H1 (cell line): ENCODE measurements around the gene UBE4A. TPM values are rescaled to one million over a fixed set of nuclear protein-coding genes. Genes with fewer than 3 reads are reported as not detected.
A peak's percentile ranks its signal among the peaks of the same experiment; 100 is the strongest.

Source experiments
- CTCF ChIA-PET: fragments of 300-600 bp; sonication (Branson Sonifier 250); formaldehyde crosslinking; loops from one replicate; lab custom pipeline; 2021; ENCODE audit not compliant: partially characterized antibody; lab: Charles Lee
- POLR2A ChIA-PET: fragments of 300-600 bp; sonication (Branson Sonifier 250); formaldehyde crosslinking; loops from one replicate; lab custom pipeline; 2021; ENCODE audit warnings: inconsistent platforms; ENCODE audit not compliant: partially characterized antibody; lab: Charles Lee
- DNase-seq, 2 experiments: peaks; one replicate each; pipeline versions ENCODE4 v3.0.0 to v3.0.0-alpha.2; 2010 to 2022; ENCODE audit warnings: low spot score in 2 of 2, low read depth in 1 of 2, mixed read lengths in 1 of 2
- FAIRE-seq: peaks from 2 replicates; lab custom pipeline; 2011; peaks lifted over from hg19 to GRCh38; lab: Jason Lieb, UNC
- H2AFZ ChIP-seq: 2 replicates; pipeline ENCODE4 v1.8.1; 2012; ENCODE audit warnings: low read length, inconsistent platforms
- H2AK5ac ChIP-seq: 2 replicates; pipeline ENCODE4 v1.6.1; 2013; ENCODE audit warnings: low read depth, low read length
- H2BK120ac ChIP-seq: replicated peaks from 2 replicates; pipeline ENCODE3; 2013; ENCODE audit warnings: low read depth, low read length, inconsistent platforms
- H2BK12ac ChIP-seq: 2 replicates; pipeline ENCODE4 v1.6.1; 2013; ENCODE audit warnings: low read depth, low read length
- H2BK15ac ChIP-seq: 2 replicates; pipeline ENCODE4 v1.6.1; 2013; ENCODE audit warnings: low read length
- H2BK20ac ChIP-seq: 2 replicates; pipeline ENCODE4 v1.6.1; 2013; ENCODE audit warnings: low read length
- H2BK5ac ChIP-seq: 2 replicates; pipeline ENCODE4 v1.6.1; 2013; ENCODE audit warnings: low read depth, low read length
- H3K14ac ChIP-seq: 2 replicates; pipeline ENCODE4 v1.6.1; 2013; ENCODE audit warnings: inconsistent platforms; ENCODE audit not compliant: insufficient read length
- H3K18ac ChIP-seq: 2 replicates; pipeline ENCODE4 v1.6.1; 2013; ENCODE audit warnings: low read length; ENCODE audit errors: extremely low read depth
- H3K23ac ChIP-seq: 2 replicates; pipeline ENCODE4 v1.6.1; 2013; ENCODE audit warnings: inconsistent platforms; ENCODE audit not compliant: insufficient read length
- H3K23me2 ChIP-seq: 2 replicates; pipeline ENCODE4 v1.6.1; 2013; ENCODE audit warnings: low read depth, low read length
- H3K27ac ChIP-seq: 2 replicates; pipeline ENCODE4 v1.6.1; 2011; ENCODE audit warnings: low read depth, low read length, inconsistent platforms
- H3K27me3 ChIP-seq, 4 experiments: replicated peaks in 1 of 4; 1 replicate in 1 of 4; 2 replicates in 3 of 4; pipeline versions ENCODE4 v1.6.1 to v1.8.1; 2011 to 2013; ENCODE audit warnings: low read length in 3 of 4, mild to moderate bottlenecking in 3 of 4, inconsistent platforms in 2 of 4, mixed read lengths in 2 of 4, moderate library complexity in 1 of 4; ENCODE audit not compliant: control insufficient read depth in 3 of 4, insufficient read depth in 3 of 4; ENCODE audit errors: extremely low read depth in 1 of 4
- H3K36me3 ChIP-seq, 4 experiments: 2 replicates each; pipeline versions ENCODE4 v1.6.1 to v1.8.1; 2011 to 2013; ENCODE audit warnings: mild to moderate bottlenecking in 4 of 4, low read length in 3 of 4, moderate library complexity in 2 of 4, control low read depth in 1 of 4, inconsistent platforms in 1 of 4; ENCODE audit not compliant: insufficient read depth in 4 of 4, control insufficient read depth in 2 of 4
- H3K4ac ChIP-seq: replicated peaks from 2 replicates; pipeline ENCODE3; 2013; ENCODE audit warnings: low read length, low read depth, mixed read lengths, inconsistent platforms; ENCODE audit not compliant: insufficient read length
- H3K4me1 ChIP-seq, 4 experiments: replicated peaks in 1 of 4; 1 replicate in 1 of 4; 2 replicates in 3 of 4; pipeline versions ENCODE4 v1.6.1 to v1.8.1; 2011 to 2013; ENCODE audit warnings: low read length in 3 of 4, inconsistent platforms in 2 of 4, mixed read lengths in 1 of 4; ENCODE audit not compliant: insufficient read depth in 4 of 4, control insufficient read depth in 3 of 4
- H3K4me2 ChIP-seq, 2 experiments: 2 replicates each; pipeline versions ENCODE4 v1.6.1 to v1.8.1; 2011 to 2013; ENCODE audit warnings: low read depth in 2 of 2, low read length in 2 of 2, control low read depth in 1 of 2, inconsistent platforms in 1 of 2, mild to moderate bottlenecking in 1 of 2; ENCODE audit not compliant: insufficient read depth in 1 of 2
- H3K4me3 ChIP-seq, 4 experiments: fragments of 200-600, 300-600 bp in 1 of 4; sonication (generic), shearing (Covaris generic), sonication (Bioruptor Twin) in 1 of 4; 2 replicates each; pipeline versions ENCODE4 v1.5.1 to v1.8.1; 2011 to 2016; ENCODE audit warnings: low read length in 4 of 4, low read depth in 3 of 4, control low read depth in 2 of 4, inconsistent platforms in 2 of 4, mild to moderate bottlenecking in 2 of 4, mixed read lengths in 1 of 4, moderate library complexity in 1 of 4; ENCODE audit not compliant: insufficient read depth in 2 of 4; ENCODE audit errors: extremely low read depth in 1 of 4
- H3K56ac ChIP-seq: replicated peaks from 2 replicates; pipeline ENCODE3; 2013; ENCODE audit warnings: low read depth, mild to moderate bottlenecking, mixed read lengths, low read length, inconsistent platforms; ENCODE audit not compliant: insufficient read length
- H3K79me1 ChIP-seq: 2 replicates; pipeline ENCODE4 v1.6.1; 2013; ENCODE audit warnings: low read depth, low read length, control low read depth
- H3K79me2 ChIP-seq, 2 experiments: 2 replicates each; pipeline versions ENCODE4 v1.6.1 to v1.8.1; 2012 to 2013; ENCODE audit warnings: low read length in 2 of 2, mild to moderate bottlenecking in 2 of 2, inconsistent platforms in 1 of 2; ENCODE audit not compliant: insufficient read depth in 2 of 2, control insufficient read depth in 1 of 2
- H3K9ac ChIP-seq, 4 experiments: replicated peaks in 1 of 4; 1 replicate in 1 of 4; 2 replicates in 3 of 4; pipeline versions ENCODE4 v1.6.1 to v1.8.1; 2011 to 2013; ENCODE audit warnings: low read depth in 3 of 4, low read length in 3 of 4, control low read depth in 2 of 4, mild to moderate bottlenecking in 2 of 4, moderate library complexity in 2 of 4, inconsistent platforms in 1 of 4; ENCODE audit errors: extremely low read depth in 1 of 4
- H3K9me3 ChIP-seq, 2 experiments: 2 replicates each; pipeline versions ENCODE4 v1.6.1 to v1.8.1; 2012 to 2013; ENCODE audit warnings: mild to moderate bottlenecking in 2 of 2, moderate library complexity in 2 of 2, control low read depth in 1 of 2, inconsistent platforms in 1 of 2, low read depth in 1 of 2, low read length in 1 of 2, mixed read lengths in 1 of 2; ENCODE audit not compliant: insufficient read depth in 2 of 2
- H4K20me1 ChIP-seq, 2 experiments: replicated peaks in 1 of 2; 2 replicates each; pipeline versions ENCODE3 to v1.8.1; 2011 to 2013; ENCODE audit warnings: inconsistent platforms in 2 of 2, low read length in 2 of 2, mild to moderate bottlenecking in 1 of 2; ENCODE audit not compliant: insufficient read depth in 2 of 2, control insufficient read depth in 1 of 2
- H4K5ac ChIP-seq: 2 replicates; pipeline ENCODE4 v1.6.1; 2013; ENCODE audit warnings: low read length, low read depth, mixed read lengths, inconsistent platforms; ENCODE audit not compliant: insufficient read length
- H4K8ac ChIP-seq: 2 replicates; pipeline ENCODE4 v1.8.0; 2013; ENCODE audit warnings: mild to moderate bottlenecking, moderate library complexity, low read length, inconsistent platforms; ENCODE audit not compliant: insufficient read depth; ENCODE audit errors: extremely low read depth
- H4K91ac ChIP-seq: replicated peaks from 2 replicates; pipeline ENCODE3; 2013; ENCODE audit warnings: low read length, mixed read lengths, inconsistent platforms; ENCODE audit not compliant: insufficient read length
- HDAC2 ChIP-seq, 2 experiments: fragments of 300-600 bp in 1 of 2; sonication (generic) in 1 of 2; IDR thresholded peaks; 2 replicates each; pipeline ENCODE4 v1.6.1; 2011 to 2012; ENCODE audit warnings: low read depth in 2 of 2, low read length in 2 of 2, mild to moderate bottlenecking in 2 of 2, moderate library complexity in 2 of 2, borderline replicate concordance in 1 of 2, inconsistent platforms in 1 of 2
- JUND ChIP-seq: IDR thresholded peaks from 2 replicates; pipeline ENCODE4 v1.6.1; 2011; ENCODE audit warnings: mild to moderate bottlenecking, improper control_type of control experiment, low read length
- MAX ChIP-seq: IDR thresholded peaks from 2 replicates; pipeline ENCODE4 v1.6.1; 2012; ENCODE audit warnings: inconsistent platforms
- NANOG ChIP-seq: IDR thresholded peaks from 2 replicates; pipeline ENCODE4 v1.6.1; 2011; ENCODE audit warnings: low read length, low read depth, mild to moderate bottlenecking, inconsistent platforms; ENCODE audit not compliant: insufficient read depth, poor library complexity, severe bottlenecking
- SIN3A ChIP-seq, 2 experiments: IDR thresholded peaks in 1 of 2; conservative IDR thresholded peaks in 1 of 2; 2 replicates each; pipeline ENCODE4 v1.6.1; 2011 to 2012; ENCODE audit warnings: low read length in 2 of 2, improper control_type of control experiment in 1 of 2, low read depth in 1 of 2, mild to moderate bottlenecking in 1 of 2
- WGBS, 2 experiments: shearing (Covaris generic) in 1 of 2; methylation state at CpG; one replicate each; pipeline versions ENCODE4 v1.1.6 to v1.1.7; 2013 to 2015; ENCODE audit warnings: low lambda C conversion rate in 2 of 2, mixed read lengths in 2 of 2, inconsistent platforms in 1 of 2, low coverage in 1 of 2, missing lambda C conversion rate in 1 of 2; ENCODE audit not compliant: insufficient replicate concordance in 2 of 2, insufficient coverage in 1 of 2, insufficient read length in 1 of 2; ENCODE audit errors: extremely low coverage in 1 of 2, missing lambda C conversion rate in 1 of 2; 5-methylcytosine and 5-hydroxymethylcytosine counted together
- polyA plus RNA-seq, 7 experiments: library from polyadenylated mRNA; depleted of rRNA in 3 of 7; stranded (reverse) in 5 of 7; unstranded in 2 of 7; fragments of >200 nt in 5 of 7; fragments of 200-250 nt in 2 of 7; gene quantifications; 1 replicate in 5 of 7; 2 replicates in 1 of 7; 4 replicates in 1 of 7; pipeline versions ENCODE4 v1.2.1 to v1.2.3, GENCODE V29; 2011 to 2013; ENCODE audit warnings: missing spikeins in 2 of 7, mixed read lengths in 2 of 7
- total RNA-seq: library from RNA; stranded (reverse); fragmentation: NEBNext Ultra II Directional; extraction: Animal tissue kit (Norgen Biotek cat#: 25700); gene quantifications from 2 replicates; pipeline ENCODE4 v1.2.1, GENCODE V29; 2021
- TF ChIP-seq, protein P1 (sequence below): IDR thresholded peaks from 2 replicates; pipeline ENCODE4 v1.6.1; 2012; ENCODE audit warnings: inconsistent platforms

Gene UBE4A
- total and polyA plus RNA-seq, 2 of the 8 experiments (the other 6 are each of a cell fraction or from before 2014, with no cell fraction given), result 11.3 to 34.5 TPM

GRCh38 chr11:118434123-118434552 is 74.7 kb downstream of the UBE4A start:
- Histone ChIP-seq H3K4me3 (peak overlapping the region; percentile 69 to 91 (median 77); a peak in 7 of 8 replicates), H2BK12ac (no peak overlapping the region), H2AK5ac (no peak overlapping the region), H3K4me1 (peaks cover 0 to 15% (median 4%) of the 10 kb centered on the region in 4 experiments; a peak in 6 of 7 replicates), H3K4me2 (peak overlapping the region; percentile 75 to 100), H2BK15ac (no peak overlapping the region), H4K91ac (no peak overlapping the region), H2AFZ (peak overlapping the region; percentile 89; the same call in 1 of the 2 replicates), H3K23me2 (peaks cover 23% of the 10 kb centered on the region), H3K4ac (no peak overlapping the region), H4K8ac (no peak overlapping the region), H3K14ac (no peak overlapping the region), H3K79me2 (peaks cover 9 to 26% of the 10 kb centered on the region in 2 experiments), H3K9me3 (no peaks in the 10 kb centered on the region), H3K79me1 (no peaks in the 10 kb centered on the region; the same call in 1 of the 2 replicates), H3K56ac (no peak overlapping the region), H3K36me3 (peaks cover 0 to 3% (median 0%) of the 10 kb centered on the region in 4 experiments; a peak in 1 of 8 replicates), H3K27me3 (no peaks in the 10 kb centered on the region), H4K5ac (no peak overlapping the region), H3K27ac (no peak overlapping the region), H4K20me1 (peaks cover 7 to 10% of the 10 kb centered on the region in 2 experiments), H2BK120ac (no peak overlapping the region), H3K23ac (no peak overlapping the region), H3K18ac (peak overlapping the region; percentile 91), H2BK20ac (no peak overlapping the region), H2BK5ac (no peak overlapping the region), H3K9ac (peak overlapping the region in 1 of 4 experiments; percentile 48; a peak in 1 of 7 replicates)
- no peak for FAIRE-seq
- TF ChIP-seq SIN3A (conservative IDR thresholded peaks at IDR 0.05 in 1 of 2, IDR thresholded peaks at IDR 0.05 in 1 of 2; ENCODE audit: low read depth in 1 of 2, low read length in 2 of 2) (0 out of 4 replicates have a peak, but pooled peaks of 1 of the 2 experiments have one; percentile 61), HDAC2 (IDR thresholded peaks at IDR 0.05; ENCODE audit: borderline replicate concordance in 1 of 2, low read depth in 2 of 2, low read length in 2 of 2) (peak in 1 of 2 experiments; percentile 28; a peak in 1 of 4 replicates), NANOG (no peak), JUND (no peak), MAX (peak; percentile 49)
- TF ChIP-seq, protein P1, sequence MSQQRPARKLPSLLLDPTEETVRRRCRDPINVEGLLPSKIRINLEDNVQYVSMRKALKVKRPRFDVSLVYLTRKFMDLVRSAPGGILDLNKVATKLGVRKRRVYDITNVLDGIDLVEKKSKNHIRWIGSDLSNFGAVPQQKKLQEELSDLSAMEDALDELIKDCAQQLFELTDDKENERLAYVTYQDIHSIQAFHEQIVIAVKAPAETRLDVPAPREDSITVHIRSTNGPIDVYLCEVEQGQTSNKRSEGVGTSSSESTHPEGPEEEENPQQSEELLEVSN, result peak; percentile 43
- WGBS, 2 experiments, result 13% methylated on average over 9 of the region's 9 CpGs; no CpG with 5 or more reads in 1 of the 2 experiments
- POLR2A ChIA-PET, result interaction anchor here (0.5 to 2.9 kb wide), 6 partner anchors 10 to 102 kb away, joined by 3 to 16 read pairs (median 8); partner anchors contain the start of gene ATP5MG
- DNase-seq, result no peak
- CTCF ChIA-PET, result interaction anchor here (0.6 kb wide), 1 partner anchor 201 kb away, joined by 3 read pairs; no protein-coding TSS in a partner anchor
